HepG2 (cell line): Measurements from ENCODE around the gene RAB3B. TPM values are rescaled to one million over a fixed set of nuclear protein-coding genes. Genes with fewer than 3 reads are reported as not detected.

ENCODE experiments used
- ATAC-seq: fragments of 200-7000 bp; cut with Tn5 transposase; 3 replicates; pipeline ENCODE4 v1.9.1; 2020; ENCODE audit warnings: mild to moderate bottlenecking, moderate library complexity
- BruUV-seq: library from RNA; stranded (reverse); fragments of 400-500 nt; replicated peaks from 2 replicates; lab custom pipeline; 2021; lab: Mats Ljungman, UMichigan
- CTCF ChIA-PET: fragments of 300-600 bp; formaldehyde crosslinking; extraction: SDS; loops from one replicate; lab custom pipeline; 2021; ENCODE audit warnings: low total read pairs, inconsistent platforms, low intra/inter-chr PET ratio; lab: Yijun Ruan, JAX
- POLR2A ChIA-PET: fragments of 350-600 bp; sonication (Branson Sonifier 250); formaldehyde crosslinking; loops from one replicate; lab custom pipeline; 2020; ENCODE audit warnings: antibody characterized with exemption, inconsistent platforms; lab: Yijun Ruan, JAX
- DNase-seq: peaks from one replicate; pipeline ENCODE4 v3.0.0-alpha.2; 2015; ENCODE audit warnings: low spot score
- FAIRE-seq: peaks from 3 replicates; lab custom pipeline; 2011; peaks lifted over from hg19 to GRCh38; lab: Jason Lieb, UNC
- H2AFZ ChIP-seq: one replicate; pipeline ENCODE4 v1.6.1; 2011; ENCODE audit warnings: low read length, inconsistent platforms
- H3K27ac ChIP-seq: fragments of 300-600 bp; 3 replicates; pipeline ENCODE4 v1.8.0; 2011; ENCODE audit warnings: mixed run types, mild to moderate bottlenecking, mixed read lengths, low read length, inconsistent platforms; ENCODE audit not compliant: insufficient read depth; ENCODE audit errors: extremely low read length
- H3K27me3 ChIP-seq, 2 experiments: fragments of 200-600 bp in 1 of 2; 2 replicates in 1 of 2; 3 replicates in 1 of 2; pipeline versions ENCODE4 v1.6.0 to v1.8.0; 2011; ENCODE audit warnings: low read length in 2 of 2, mild to moderate bottlenecking in 2 of 2, moderate library complexity in 2 of 2, inconsistent platforms in 1 of 2; ENCODE audit not compliant: insufficient read depth in 2 of 2, control insufficient read depth in 1 of 2
- H3K36me3 ChIP-seq, 2 experiments: fragments of 200-600 bp in 1 of 2; replicated peaks in 1 of 2; 2 replicates in 1 of 2; 3 replicates in 1 of 2; pipeline versions ENCODE4 v1.5.1 to v1.8.0; 2011; ENCODE audit warnings: low read length in 2 of 2, inconsistent platforms in 1 of 2; ENCODE audit not compliant: insufficient read depth in 2 of 2, control insufficient read depth in 1 of 2
- H3K4me1 ChIP-seq: 2 replicates; pipeline ENCODE4 v1.5.1; 2012; ENCODE audit warnings: low read length, inconsistent platforms; ENCODE audit not compliant: insufficient read depth
- H3K4me2 ChIP-seq: 2 replicates; pipeline ENCODE4 v1.6.0; 2011; ENCODE audit warnings: low read depth, low read length, inconsistent platforms
- H3K4me3 ChIP-seq, 3 experiments: fragments of 200-600 bp in 1 of 3; sonication (generic), shearing (Covaris generic) in 1 of 3; replicated peaks in 1 of 3; 2 replicates each; pipeline ENCODE4 v1.5.1; 2011 to 2016; ENCODE audit warnings: low read length in 3 of 3, inconsistent platforms in 2 of 3, low read depth in 2 of 3, mild to moderate bottlenecking in 2 of 3, control low read depth in 1 of 3, mixed read lengths in 1 of 3; ENCODE audit not compliant: insufficient read depth in 1 of 3
- H3K79me2 ChIP-seq: one replicate; pipeline ENCODE4 v1.6.1; 2011; ENCODE audit warnings: low read length, inconsistent platforms; ENCODE audit not compliant: insufficient read depth
- H3K9ac ChIP-seq: 2 replicates; pipeline ENCODE4 v1.6.0; 2011; ENCODE audit warnings: mild to moderate bottlenecking, low read depth, low read length, inconsistent platforms; ENCODE audit not compliant: insufficient read depth
- H3K9me3 ChIP-seq: 2 replicates; pipeline ENCODE4 v1.5.1; 2012; ENCODE audit warnings: mild to moderate bottlenecking, low read length
- H4K20me1 ChIP-seq: 2 replicates; pipeline ENCODE4 v1.6.0; 2011; ENCODE audit warnings: inconsistent platforms, mild to moderate bottlenecking, low read length, moderate library complexity; ENCODE audit not compliant: insufficient read depth
- CEBPG ChIP-seq: IDR thresholded peaks from 2 replicates; pipeline ENCODE4 v1.6.1; 2016
- MAFF ChIP-seq: IDR thresholded peaks from 2 replicates; pipeline ENCODE4 v1.6.1; 2011; ENCODE audit warnings: low read depth, low read length, improper control_type of control experiment
- MAFK ChIP-seq, 2 experiments: IDR thresholded peaks in 1 of 2; conservative IDR thresholded peaks in 1 of 2; 2 replicates each; pipeline ENCODE4 v1.6.1; 2011; ENCODE audit warnings: improper control_type of control experiment in 2 of 2, low read length in 2 of 2
- PLRG1 ChIP-seq: fragments of 450-650 bp; conservative IDR thresholded peaks from 2 replicates; pipeline ENCODE4 v1.6.1; 2016
- ZFY ChIP-seq: sonication (generic); formaldehyde crosslinking; IDR thresholded peaks from 2 replicates; pipeline ENCODE4 v1.4.0; 2020; ENCODE audit warnings: missing genetic modification reagents
- ZHX1 ChIP-seq: sonication (generic); formaldehyde crosslinking; IDR thresholded peaks from 2 replicates; pipeline ENCODE4 v1.8.1; 2022; ENCODE audit warnings: low read depth, mild to moderate bottlenecking, missing genetic modification reagents
- ZNF44 ChIP-seq: sonication (generic); formaldehyde crosslinking; IDR thresholded peaks from 2 replicates; pipeline ENCODE4 v1.5.1; 2020; ENCODE audit warnings: mild to moderate bottlenecking, missing genetic modification reagents
- ZNF768 ChIP-seq: sonication (generic); formaldehyde crosslinking; IDR thresholded peaks from 2 replicates; pipeline ENCODE4 v1.4.0; 2020; ENCODE audit warnings: missing genetic modification reagents
- WGBS: methylation state at CpG from one replicate; pipeline ENCODE4 v1.1.6; 2017; ENCODE audit warnings: low lambda C conversion rate; 5-methylcytosine and 5-hydroxymethylcytosine counted together
- in situ Hi-C: cut with HindIII; loops from 2 replicates; pipeline ENCODE4 v1.10.0; 2017; ENCODE audit warnings: low pct_unique_long_range_greater_than_20kb; ENCODE audit not compliant: extremely low pct_ligation_motif_present
- intact Hi-C: fragments of 100-400 bp; cut with micrococcal nuclease; formaldehyde crosslinking; loops from one replicate; pipeline ENCODE4 v1.10.0; 2022; ENCODE audit not compliant: unreplicated experiment
- polyA plus RNA-seq, 8 experiments: library from polyadenylated mRNA; depleted of rRNA in 3 of 8; stranded (reverse) in 7 of 8; unstranded in 1 of 8; fragments of >200 nt; fragmentation: Illumina TruSeq in 4 of 8; extraction: Trizol in 4 of 8; gene quantifications; 2 replicates each; pipeline versions ENCODE4 v1.2.1 to v1.2.3, GENCODE V29; 2011 to 2016; ENCODE audit warnings: low read depth in 4 of 8, missing spikeins in 1 of 8, mixed read lengths in 1 of 8; ENCODE audit not compliant: insufficient read depth in 1 of 8
- total RNA-seq, 5 experiments: library from RNA; depleted of rRNA; stranded (reverse); fragments of >200 nt; fragmentation: Illumina TruSeq; extraction: Trizol; gene quantifications; 2 replicates each; pipeline ENCODE4 v1.2.3, GENCODE V29; 2016; ENCODE audit warnings: low read depth in 1 of 5
- TF ChIP-seq, protein P1 (sequence below): sonication (generic); formaldehyde crosslinking; IDR thresholded peaks from 2 replicates; pipeline ENCODE4 v1.5.1; 2020; ENCODE audit warnings: missing genetic modification reagents, mild to moderate bottlenecking, borderline replicate concordance

The RAB3B gene
- total and polyA plus RNA-seq, 2 of the 13 experiments (the other 11 are each of a cell fraction or from before 2014, with no cell fraction given): 1.0 to 1.2 TPM

- no peaks in the 10 kb centered on the region for H3K27me3 ChIP-seq
- in situ Hi-C loops (no loop called here), intact Hi-C loops (loop anchor here (10.0 kb wide), 1 partner anchor 183 kb away; no protein-coding TSS in a partner anchor)
- FAIRE-seq (no peak), DNase-seq (no peak), ATAC-seq (no peak)
- H3K9ac ChIP-seq: no peak overlapping the region
- no peak for TF ChIP-seq ZNF768
- TF ChIP-seq PLRG1: no peak
- TF ChIP-seq, protein P1, sequence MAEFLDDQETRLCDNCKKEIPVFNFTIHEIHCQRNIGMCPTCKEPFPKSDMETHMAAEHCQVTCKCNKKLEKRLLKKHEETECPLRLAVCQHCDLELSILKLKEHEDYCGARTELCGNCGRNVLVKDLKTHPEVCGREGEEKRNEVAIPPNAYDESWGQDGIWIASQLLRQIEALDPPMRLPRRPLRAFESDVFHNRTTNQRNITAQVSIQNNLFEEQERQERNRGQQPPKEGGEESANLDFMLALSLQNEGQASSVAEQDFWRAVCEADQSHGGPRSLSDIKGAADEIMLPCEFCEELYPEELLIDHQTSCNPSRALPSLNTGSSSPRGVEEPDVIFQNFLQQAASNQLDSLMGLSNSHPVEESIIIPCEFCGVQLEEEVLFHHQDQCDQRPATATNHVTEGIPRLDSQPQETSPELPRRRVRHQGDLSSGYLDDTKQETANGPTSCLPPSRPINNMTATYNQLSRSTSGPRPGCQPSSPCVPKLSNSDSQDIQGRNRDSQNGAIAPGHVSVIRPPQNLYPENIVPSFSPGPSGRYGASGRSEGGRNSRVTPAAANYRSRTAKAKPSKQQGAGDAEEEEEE (CRISPR knock-in tag): no peak
- H4K20me1 ChIP-seq: no peaks in the 10 kb centered on the region
- H3K9me3 ChIP-seq: no peaks in the 10 kb centered on the region
- 57% methylated on average over 7 of the region's 7 CpGs for WGBS
- no TSS peak for BruUV-seq
- H3K27ac ChIP-seq: no peak overlapping the region
- no peaks in the 10 kb centered on the region for H3K36me3 ChIP-seq
- POLR2A ChIA-PET: interaction anchor here (4.5 kb wide), 1 partner anchor 47 kb away, joined by 13 read pairs; the partner anchor contains the start of gene TXNDC12
- peaks cover 28% of the 10 kb centered on the region for H3K4me1 ChIP-seq
- no peak overlapping the region for H2AFZ ChIP-seq
- CTCF ChIA-PET: no interaction called here
- no peak overlapping the region for H3K4me3 ChIP-seq
- no peaks in the 10 kb centered on the region for H3K79me2 ChIP-seq
- H3K4me2 ChIP-seq: no peak overlapping the region
Observed at GRCh38 chr1:52008071-52008809, 17.7 kb upstream of the RAB3B start.

DNA sequence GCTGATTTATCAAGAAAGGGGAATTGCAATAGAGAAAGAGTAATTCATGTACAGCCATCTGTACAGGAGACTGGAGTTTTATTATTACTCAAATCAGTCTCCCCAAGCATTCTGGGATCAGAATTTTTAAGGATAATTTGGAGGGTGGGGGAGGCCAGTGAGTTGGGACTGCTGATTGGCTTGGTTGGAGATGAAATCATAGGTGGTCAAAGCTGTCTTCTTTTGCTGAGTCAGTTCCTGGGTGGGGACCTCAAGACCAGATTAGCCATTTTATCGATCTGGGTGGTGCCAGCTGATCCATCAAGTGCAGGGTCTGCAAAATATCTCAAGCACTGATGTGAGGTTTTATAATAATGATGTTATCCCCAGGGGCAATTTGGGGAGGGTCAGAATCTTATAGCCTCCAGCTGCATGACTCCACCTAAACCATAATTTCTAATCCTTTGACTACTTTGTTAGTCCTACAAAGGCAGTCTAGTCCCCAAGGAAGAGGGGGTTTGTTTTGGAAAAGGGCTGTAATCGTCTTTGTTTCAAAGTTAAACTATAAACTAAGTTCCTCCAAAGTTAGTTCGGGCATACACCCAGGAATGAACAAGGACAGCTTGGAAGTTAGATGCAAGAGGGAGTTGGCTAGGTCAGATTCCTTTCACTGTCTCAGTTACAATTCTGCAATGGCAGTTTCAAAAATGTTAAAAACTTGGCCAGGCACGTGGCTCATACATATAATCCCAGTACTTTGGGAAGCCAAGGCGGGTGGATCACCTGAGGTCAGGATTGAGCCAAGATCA is 16.9 kb upstream of the RAB3B start:
- no TSS peak for BruUV-seq
- no peak for FAIRE-seq
- Histone ChIP-seq H3K4me1 (peaks cover 28% of the 10 kb centered on the region), H3K36me3 (no peaks in the 10 kb centered on the region), H3K4me2 (peak overlapping the region; percentile 47; the same call in 1 of the 2 replicates), H3K9ac (no peak overlapping the region), H3K4me3 (no peak overlapping the region), H3K27ac (no peak overlapping the region), H3K79me2 (no peaks in the 10 kb centered on the region), H4K20me1 (no peaks in the 10 kb centered on the region), H3K9me3 (no peaks in the 10 kb centered on the region), H2AFZ (no peak overlapping the region), H3K27me3 (no peaks in the 10 kb centered on the region)
- CTCF ChIA-PET: no interaction called here
- POLR2A ChIA-PET: interaction anchor here (0.8 to 4.5 kb wide), 2 partner anchors 47 to 73 kb away, joined by 3 to 13 read pairs; partner anchors contain the start of gene TXNDC12
- no peak for ATAC-seq
- 12% methylated on average over 4 of the region's 5 CpGs for WGBS
- no peak for DNase-seq
- in situ Hi-C loops: no loop called here
- intact Hi-C loops: loop anchor here (10.0 kb wide), 1 partner anchor 183 kb away; no protein-coding TSS in a partner anchor
- TF ChIP-seq ZHX1 (CRISPR knock-in tag): no peak
- 0 out of 2 replicates have a peak, but pooled peaks have one; percentile 16 for TF ChIP-seq MAFF
- TF ChIP-seq CEBPG (CRISPR knock-in tag): no peak
- peak; percentile 32 to 73; a peak in 2 of 4 replicates for TF ChIP-seq MAFK (conservative IDR thresholded peaks at IDR 0.05 in 1 of 2, IDR thresholded peaks at IDR 0.05 in 1 of 2; ENCODE audit: low read length in 2 of 2)
- no peak for TF ChIP-seq ZNF44 (CRISPR knock-in tag)
- TF ChIP-seq ZFY (CRISPR knock-in tag): no peak
